ENCODE measurements around the gene MUSK.

The MUSK gene

DNA sequence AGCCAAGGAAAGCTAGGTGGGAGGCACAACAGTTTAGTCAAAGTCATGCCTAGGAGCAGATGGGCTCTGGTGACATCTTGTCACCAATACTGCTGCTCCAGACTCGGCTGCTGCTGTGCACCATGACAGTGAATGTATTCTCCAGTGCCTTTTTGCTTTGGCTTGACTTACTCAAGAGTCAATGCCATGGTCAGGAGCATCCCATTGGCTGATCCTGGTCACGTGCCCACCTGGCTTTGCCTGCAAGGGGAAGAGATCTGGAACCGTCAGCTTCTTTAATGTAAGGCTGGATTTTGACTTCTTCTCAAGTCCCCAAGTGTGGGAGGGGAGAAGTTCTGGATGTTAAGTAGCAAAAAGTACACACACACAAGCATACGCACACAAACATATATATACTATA is 19.9 kb upstream of the MUSK start:
- Histone ChIP-seq H3F3A (ENCODE audit: insufficient read depth) (no peaks in the 10 kb centered on the region), H3K9me3 (ENCODE audit: insufficient read depth, low read length) (no peaks in the 10 kb centered on the region), H3K27ac (ENCODE audit: low read depth, low read length) (no peak overlapping the region), H3K4me3 (ENCODE audit: insufficient read depth, low read length, poor library complexity, severe bottlenecking) (no peak overlapping the region), H2AFZ (ENCODE audit: low read depth, low read length, severe bottlenecking) (no peak overlapping the region), H3K79me2 (ENCODE audit: insufficient read depth, low read length) (no peaks in the 10 kb centered on the region), H4K20me1 (ENCODE audit: low read depth, low read length) (no peaks in the 10 kb centered on the region), H3K36me3 (ENCODE audit: low read length) (no peaks in the 10 kb centered on the region), H3K9me2 (replicated peaks; ENCODE audit: insufficient read depth, low read length) (no peaks in the 10 kb centered on the region), H3K4me2 (ENCODE audit: low read depth, low read length, poor library complexity, severe bottlenecking) (no peak overlapping the region), H3K27me3 (ENCODE audit: low read length) (no peaks in the 10 kb centered on the region), H3K9ac (ENCODE audit: low read length) (no peak overlapping the region)
- TF ChIP-seq CTCF (IDR thresholded peaks at IDR 0.05; ENCODE audit: insufficient read depth, low read length, poor library complexity, severe bottlenecking) (no peak), EZH2phosphoT487 (conservative IDR thresholded peaks at IDR 0.05; ENCODE audit: low read length) (no peak)

GRCh38 chr9:110650261-110650660 is 18.3 kb upstream of the MUSK start:
- Histone ChIP-seq H3K27me3 (ENCODE audit: low read length) (no peaks in the 10 kb centered on the region), H3K9ac (ENCODE audit: low read length) (no peak overlapping the region), H3K4me3 (ENCODE audit: insufficient read depth, low read length, poor library complexity, severe bottlenecking) (no peak overlapping the region), H3K36me3 (ENCODE audit: low read length) (no peaks in the 10 kb centered on the region), H3K9me3 (ENCODE audit: insufficient read depth, low read length) (no peaks in the 10 kb centered on the region), H3K27ac (ENCODE audit: low read depth, low read length) (no peak overlapping the region), H3K4me2 (ENCODE audit: low read depth, low read length, poor library complexity, severe bottlenecking) (no peak overlapping the region), H3K79me2 (ENCODE audit: insufficient read depth, low read length) (no peaks in the 10 kb centered on the region), H3F3A (ENCODE audit: insufficient read depth) (no peaks in the 10 kb centered on the region), H3K9me2 (replicated peaks; ENCODE audit: insufficient read depth, low read length) (no peaks in the 10 kb centered on the region), H2AFZ (ENCODE audit: low read depth, low read length, severe bottlenecking) (no peak overlapping the region), H4K20me1 (ENCODE audit: low read depth, low read length) (no peaks in the 10 kb centered on the region)
- TF ChIP-seq CTCF (IDR thresholded peaks at IDR 0.05; ENCODE audit: insufficient read depth, low read length, poor library complexity, severe bottlenecking): no peak
- TF ChIP-seq EZH2phosphoT487 (conservative IDR thresholded peaks at IDR 0.05; ENCODE audit: low read length): no peak

GRCh38 chr9:110650991-110651411 is 17.6 kb upstream of the MUSK start:
- no peaks in the 10 kb centered on the region for H3K9me3 ChIP-seq (ENCODE audit: insufficient read depth, low read length)
- H3K79me2 ChIP-seq (ENCODE audit: insufficient read depth, low read length): no peaks in the 10 kb centered on the region
- no peak overlapping the region for H3K9ac ChIP-seq (ENCODE audit: low read length)
- TF ChIP-seq CTCF (IDR thresholded peaks at IDR 0.05; ENCODE audit: insufficient read depth, low read length, poor library complexity, severe bottlenecking): no peak
- no peak for TF ChIP-seq EZH2phosphoT487 (conservative IDR thresholded peaks at IDR 0.05; ENCODE audit: low read length)
- H2AFZ ChIP-seq (ENCODE audit: low read depth, low read length, severe bottlenecking): no peak overlapping the region
- no peak overlapping the region for H3K4me3 ChIP-seq (ENCODE audit: insufficient read depth, low read length, poor library complexity, severe bottlenecking)
- H3K4me2 ChIP-seq (ENCODE audit: low read depth, low read length, poor library complexity, severe bottlenecking): no peak overlapping the region
- H3F3A ChIP-seq (ENCODE audit: insufficient read depth): no peaks in the 10 kb centered on the region
- no peaks in the 10 kb centered on the region for H3K36me3 ChIP-seq (ENCODE audit: low read length)
- no peaks in the 10 kb centered on the region for H4K20me1 ChIP-seq (ENCODE audit: low read depth, low read length)
- H3K27me3 ChIP-seq (ENCODE audit: low read length): no peaks in the 10 kb centered on the region
- H3K27ac ChIP-seq (ENCODE audit: low read depth, low read length): no peak overlapping the region
- H3K9me2 ChIP-seq (replicated peaks; ENCODE audit: insufficient read depth, low read length): no peaks in the 10 kb centered on the region

All from SU-DHL-6 (cell line).